Caco-2 (cell line): ENCODE results near the gene ASTN2. TPM values are rescaled to one million over a fixed set of nuclear protein-coding genes. Genes with fewer than 3 reads are reported as not detected.

ENCODE experiments used
- BruUV-seq: library from RNA; stranded (reverse); fragments of 400-500 nt; replicated peaks from 2 replicates; lab custom pipeline; 2021; lab: Mats Ljungman, UMichigan
- CTCF ChIA-PET: fragments of 300-600 bp; sonication (Branson Sonifier 250); formaldehyde crosslinking; loops from one replicate; lab custom pipeline; 2022; ENCODE audit warnings: antibody characterized with exemption; lab: Charles Lee
- POLR2A ChIA-PET: fragments of 300-600 bp; sonication (Branson Sonifier 250); formaldehyde crosslinking; loops from one replicate; lab custom pipeline; 2022; ENCODE audit warnings: antibody characterized with exemption; lab: Charles Lee
- DNase-seq, 2 experiments: peaks; one replicate each; pipeline versions ENCODE4 v3.0.0 to v3.0.0-alpha.2; 2020 to 2022
- H3K27me3 ChIP-seq: replicated peaks from 2 replicates; pipeline ENCODE4 v1.6.0; 2011; ENCODE audit warnings: low read length; ENCODE audit not compliant: control insufficient read depth, insufficient read depth
- H3K36me3 ChIP-seq: 2 replicates; pipeline ENCODE4 v1.5.1; 2011; ENCODE audit warnings: low read length; ENCODE audit not compliant: control insufficient read depth, insufficient read depth
- H3K4me1 ChIP-seq: fragments of 250-450 bp; sonication (Bioruptor Pico); 2 replicates; pipeline ENCODE4 v1.5.1; 2020; ENCODE audit warnings: mild to moderate bottlenecking
- H3K4me3 ChIP-seq: 2 replicates; pipeline ENCODE4 v1.5.1; 2011; ENCODE audit warnings: low read depth, mild to moderate bottlenecking, control low read depth, low read length
- H3K9me3 ChIP-seq: fragments of 250-450 bp; sonication (Bioruptor Pico); 2 replicates; pipeline ENCODE4 v1.5.1; 2020; ENCODE audit warnings: mild to moderate bottlenecking, moderate library complexity
- H3K27ac Mint-ChIP-seq: one replicate; pipeline ENCODE4 v1.8.0; 2022; ENCODE audit warnings: mixed read lengths; ENCODE audit not compliant: unreplicated experiment
- H3K27me3 Mint-ChIP-seq: one replicate; pipeline ENCODE4 v1.8.0; 2022; ENCODE audit warnings: mixed read lengths; ENCODE audit not compliant: insufficient read depth, unreplicated experiment
- H3K36me3 Mint-ChIP-seq: one replicate; pipeline ENCODE4 v1.8.0; 2022; ENCODE audit warnings: mild to moderate bottlenecking, mixed read lengths; ENCODE audit not compliant: insufficient read depth, unreplicated experiment
- H3K4me1 Mint-ChIP-seq: one replicate; pipeline ENCODE4 v1.8.0; 2022; ENCODE audit warnings: low read depth, mixed read lengths; ENCODE audit not compliant: unreplicated experiment
- H3K4me3 Mint-ChIP-seq: one replicate; pipeline ENCODE4 v1.8.0; 2022; ENCODE audit warnings: mild to moderate bottlenecking, moderate library complexity, mixed read lengths; ENCODE audit not compliant: unreplicated experiment
- H3K9me3 Mint-ChIP-seq: one replicate; pipeline ENCODE4 v1.8.0; 2022; ENCODE audit warnings: mixed read lengths; ENCODE audit not compliant: unreplicated experiment
- CTCF ChIP-seq, 2 experiments: fragments of 200-600 bp in 1 of 2; IDR thresholded peaks; 1 replicate in 1 of 2; 2 replicates in 1 of 2; pipeline versions ENCODE4 v1.5.1 to v1.8.0; 2011 to 2022; ENCODE audit warnings: antibody characterized with exemption in 1 of 2, control low read depth in 1 of 2, inconsistent platforms in 1 of 2, low read depth in 1 of 2, low read length in 1 of 2, mild to moderate bottlenecking in 1 of 2, moderate library complexity in 1 of 2; ENCODE audit not compliant: insufficient read depth in 1 of 2, severe bottlenecking in 1 of 2, unreplicated experiment in 1 of 2
- intact Hi-C: fragments of 100-400 bp; cut with micrococcal nuclease; formaldehyde crosslinking; loops from one replicate; pipeline ENCODE4 v1.10.0; 2022; ENCODE audit not compliant: unreplicated experiment
- total RNA-seq: library from RNA; stranded (reverse); gene quantifications from 2 replicates; pipeline ENCODE4 v1.2.3, GENCODE V29; 2022

The ASTN2 gene
- total RNA-seq, 1 experiment from 2014 or later: 12.7 TPM

GRCh38 chr9:116451500-116452115 is 963.2 kb downstream of the ASTN2 start:
- no peak for DNase-seq
- no peaks in the 10 kb centered on the region; the same call in 1 of the 2 replicates for H3K36me3 ChIP-seq
- ChIA-PET CTCF (no interaction called here), POLR2A (no interaction called here)
- Mint-ChIP-seq H3K27ac (no peak overlapping the region), H3K36me3 (no peaks in the 10 kb centered on the region), H3K4me1 (peaks cover 7% of the 10 kb centered on the region), H3K27me3 (no peaks in the 10 kb centered on the region), H3K9me3 (peaks cover 10% of the 10 kb centered on the region), H3K4me3 (no peak overlapping the region)
- no peak for TF ChIP-seq CTCF (IDR thresholded peaks at IDR 0.05; ENCODE audit: insufficient read depth in 1 of 2, low read depth in 1 of 2, low read length in 1 of 2, severe bottlenecking in 1 of 2, unreplicated experiment in 1 of 2)
- intact Hi-C loops: no loop called here
- H3K4me3 ChIP-seq: no peak overlapping the region
- no TSS peak for BruUV-seq
- H3K27me3 ChIP-seq: no peaks in the 10 kb centered on the region
- H3K9me3 ChIP-seq: peaks cover 16% of the 10 kb centered on the region
- peaks cover 22% of the 10 kb centered on the region for H3K4me1 ChIP-seq

- H3K4me1 ChIP-seq: peaks cover 22% of the 10 kb centered on the region
- POLR2A ChIA-PET: no interaction called here
- intact Hi-C loops: no loop called here
- Mint-ChIP-seq H3K27ac (no peak overlapping the region), H3K9me3 (no peaks in the 10 kb centered on the region), H3K4me3 (no peak overlapping the region), H3K27me3 (no peaks in the 10 kb centered on the region), H3K4me1 (peaks cover 14% of the 10 kb centered on the region), H3K36me3 (no peaks in the 10 kb centered on the region)
- BruUV-seq: no TSS peak
- CTCF ChIA-PET: no interaction called here
- TF ChIP-seq CTCF (IDR thresholded peaks at IDR 0.05; ENCODE audit: insufficient read depth in 1 of 2, low read depth in 1 of 2, low read length in 1 of 2, severe bottlenecking in 1 of 2, unreplicated experiment in 1 of 2): no peak
- H3K9me3 ChIP-seq: peaks cover 10% of the 10 kb centered on the region
- DNase-seq: no peak
- no peaks in the 10 kb centered on the region; the same call in 1 of the 2 replicates for H3K36me3 ChIP-seq
- H3K27me3 ChIP-seq: no peaks in the 10 kb centered on the region
- no peak overlapping the region for H3K4me3 ChIP-seq
Observed at GRCh38 chr9:116450378-116451139, 964.3 kb downstream of the ASTN2 start.

GRCh38 chr9:116449949-116450348 is 964.9 kb downstream of the ASTN2 start:
- H3K36me3 ChIP-seq: no peaks in the 10 kb centered on the region; the same call in 1 of the 2 replicates
- no peak overlapping the region for H3K27ac Mint-ChIP-seq
- H3K36me3 Mint-ChIP-seq: no peaks in the 10 kb centered on the region
- no peak overlapping the region for H3K4me3 ChIP-seq
- no peaks in the 10 kb centered on the region for H3K9me3 Mint-ChIP-seq
- no peak for TF ChIP-seq CTCF (IDR thresholded peaks at IDR 0.05; ENCODE audit: insufficient read depth in 1 of 2, low read depth in 1 of 2, low read length in 1 of 2, severe bottlenecking in 1 of 2, unreplicated experiment in 1 of 2)
- intact Hi-C loops: no loop called here
- peaks cover 10% of the 10 kb centered on the region for H3K9me3 ChIP-seq
- peaks cover 14% of the 10 kb centered on the region for H3K4me1 Mint-ChIP-seq
- no TSS peak for BruUV-seq
- peaks cover 22% of the 10 kb centered on the region for H3K4me1 ChIP-seq
- no peak for DNase-seq
- H3K27me3 ChIP-seq: no peaks in the 10 kb centered on the region
- no peak overlapping the region for H3K4me3 Mint-ChIP-seq
- ChIA-PET CTCF (no interaction called here), POLR2A (no interaction called here)
- H3K27me3 Mint-ChIP-seq: no peaks in the 10 kb centered on the region
